NCI-H2227 treated with DMSO at 0.1 percent for 48 hours (cell line): ENCODE results near the gene SLFN5.
"Not testable (repeated sequence)": the region's sequence is repeated elsewhere in the genome, so short reads cannot be mapped to it uniquely, and the experiment has no call there.

ENCODE experiments used
- DNase-seq: peaks from one replicate; lab custom pipeline; 2025; lab: John Stamatoyannopoulos, UW

The SLFN5 gene

GRCh38 chr17:35291802-35292201 is 48.9 kb downstream of the SLFN5 start:
- DNase-seq, result no peak

GRCh38 chr17:35293151-35293847 is 50.4 kb downstream of the SLFN5 start:
- no peak for DNase-seq

GRCh38 chr17:35294756-35295155 is 51.9 kb downstream of the SLFN5 start:
- DNase-seq, result no peak

GRCh38 chr17:35295686-35296085 is 52.8 kb downstream of the SLFN5 start:
- DNase-seq, result no peak

GRCh38 chr17:35297666-35298065 is 54.8 kb downstream of the SLFN5 start:
- DNase-seq, result no peak

- DNase-seq, result no peak
Measured at GRCh38 chr17:35298639-35299038, 55.8 kb downstream of the SLFN5 start.

- DNase-seq, result no peak
Measured at GRCh38 chr17:35299135-35299534, 56.3 kb downstream of the SLFN5 start.

GRCh38 chr17:35309345-35309744 is 66.5 kb downstream of the SLFN5 start:
- not testable (repeated sequence) for DNase-seq

GRCh38 chr17:35312346-35312745 is 69.5 kb downstream of the SLFN5 start:
- no peak for DNase-seq

GRCh38 chr17:35312790-35313711 is 70.2 kb downstream of the SLFN5 start:
- DNase-seq, result peak; percentile 53

GRCh38 chr17:35313875-35314409 is 71.1 kb downstream of the SLFN5 start:
- no peak for DNase-seq

GRCh38 chr17:35314415-35315216 is 71.7 kb downstream of the SLFN5 start:
- DNase-seq, result no peak

- no peak for DNase-seq
Measured at GRCh38 chr17:35315283-35315682, 72.4 kb downstream of the SLFN5 start.

GRCh38 chr17:35315971-35316370 is 73.1 kb downstream of the SLFN5 start:
- DNase-seq, result no peak

- no peak for DNase-seq
Measured at GRCh38 chr17:35322749-35323148, 79.9 kb downstream of the SLFN5 start.
